GM12878 (cell line): ENCODE measurements around the gene CDC42BPB. TPM values are rescaled to one million over a fixed set of nuclear protein-coding genes. Genes with fewer than 3 reads are reported as not detected.

Experiments used
- ATAC-seq: fragments of 200-7000 bp; cut with Tn5 transposase; 3 replicates; pipeline ENCODE4 v1.9.1; 2020; ENCODE audit warnings: mild to moderate bottlenecking, moderate library complexity
- BruUV-seq: library from RNA; stranded (reverse); fragments of 400-500 nt; replicated peaks from 2 replicates; lab custom pipeline; 2021; lab: Mats Ljungman, UMichigan
- CTCF ChIA-PET: fragments of 300-600 bp; sonication (Branson Sonifier 250); formaldehyde crosslinking; extraction: SDS; loops from one replicate; lab custom pipeline; 2021; ENCODE audit warnings: inconsistent platforms; lab: Yijun Ruan, JAX
- POLR2A ChIA-PET: fragments of 350-600 bp; formaldehyde crosslinking; extraction: SDS; loops from one replicate; lab custom pipeline; 2021; ENCODE audit warnings: inconsistent platforms; lab: Charles Lee
- RAD21 ChIA-PET: fragments of 300-600 bp; sonication (Branson Sonifier 250); formaldehyde crosslinking; loops from one replicate; lab custom pipeline; 2023; ENCODE audit warnings: antibody characterized with exemption; ENCODE audit not compliant: unreplicated experiment; lab: Charles Lee
- SMC1A ChIA-PET: fragments of 300-600 bp; sonication (Branson Sonifier 250); formaldehyde crosslinking; loops from one replicate; lab custom pipeline; 2023; ENCODE audit not compliant: unreplicated experiment, uncharacterized antibody; lab: Charles Lee
- DNase-seq: peaks from one replicate; pipeline ENCODE4 v3.0.0-alpha.2; 2011; ENCODE audit warnings: low read depth, low spot score
- FAIRE-seq: peaks from 3 replicates; lab custom pipeline; 2011; peaks lifted over from hg19 to GRCh38; lab: Jason Lieb, UNC
- H2AFZ ChIP-seq: 2 replicates; pipeline ENCODE4 v1.6.0; 2011; ENCODE audit warnings: low read depth, low read length, control low read depth; ENCODE audit not compliant: control insufficient read depth
- H3K27ac ChIP-seq: 2 replicates; pipeline ENCODE4 v1.5.1; 2011; ENCODE audit warnings: control low read depth; ENCODE audit not compliant: control insufficient read depth, insufficient read depth
- H3K27me3 ChIP-seq, 2 experiments: replicated peaks in 1 of 2; 2 replicates each; pipeline versions ENCODE4 v1.6.0 to v1.6.1; 2011; ENCODE audit warnings: low read length in 1 of 2; ENCODE audit not compliant: control insufficient read depth in 2 of 2, insufficient read depth in 2 of 2
- H3K36me3 ChIP-seq, 2 experiments: 2 replicates each; pipeline ENCODE4 v1.5.1; 2011; ENCODE audit warnings: low read length in 1 of 2; ENCODE audit not compliant: control insufficient read depth in 2 of 2, insufficient read depth in 2 of 2
- H3K4me1 ChIP-seq: 2 replicates; pipeline ENCODE4 v1.6.1; 2011; ENCODE audit warnings: mild to moderate bottlenecking, low read length, moderate library complexity, mixed read lengths; ENCODE audit not compliant: control insufficient read depth, insufficient read depth
- H3K4me2 ChIP-seq: 2 replicates; pipeline ENCODE4 v1.6.0; 2011; ENCODE audit warnings: control low read depth; ENCODE audit not compliant: control insufficient read depth, insufficient read depth
- H3K4me3 ChIP-seq: fragments of 200-600 bp; sonication (generic); 2 replicates; pipeline ENCODE4 v1.5.1; 2016
- H3K79me2 ChIP-seq: 2 replicates; pipeline ENCODE4 v1.6.0; 2011; ENCODE audit warnings: low read length; ENCODE audit not compliant: control insufficient read depth, insufficient read depth
- H3K9ac ChIP-seq: 2 replicates; pipeline ENCODE4 v1.8.0; 2011; ENCODE audit warnings: low read length, control low read depth, mixed read lengths; ENCODE audit not compliant: control insufficient read depth, insufficient read depth
- H3K9me3 ChIP-seq: replicated peaks from 3 replicates; pipeline ENCODE4 v1.5.1; 2011; ENCODE audit warnings: mild to moderate bottlenecking, low read length; ENCODE audit not compliant: control insufficient read depth, insufficient read depth
- H4K20me1 ChIP-seq: 2 replicates; pipeline ENCODE4 v1.6.0; 2011; ENCODE audit not compliant: control insufficient read depth, insufficient read depth
- ASH2L ChIP-seq: fragments of 300-600, 200-600 bp; sonication (generic); IDR thresholded peaks from 2 replicates; pipeline ENCODE4 v1.6.1; 2017; ENCODE audit warnings: low read depth, mild to moderate bottlenecking, borderline replicate concordance
- BRCA1 ChIP-seq: IDR thresholded peaks from 2 replicates; pipeline ENCODE4 v1.6.1; 2011; ENCODE audit warnings: low read depth, low read length, improper control_type of control experiment
- CBX5 ChIP-seq: sonication (generic); IDR thresholded peaks from 2 replicates; pipeline ENCODE4 v1.6.1; 2016; ENCODE audit warnings: low read depth, moderate library complexity, mild to moderate bottlenecking, inconsistent platforms
- CHD2 ChIP-seq: IDR thresholded peaks from 2 replicates; pipeline ENCODE4 v1.6.1; 2011; ENCODE audit warnings: low read depth, low read length, improper control_type of control experiment, borderline replicate concordance
- EZH2 ChIP-seq: IDR thresholded peaks from 2 replicates; pipeline ENCODE4 v1.6.1; 2012; ENCODE audit warnings: low read depth, mild to moderate bottlenecking, control low read depth, inconsistent platforms, low read length, borderline replicate concordance; ENCODE audit not compliant: control insufficient read depth
- GATAD2B ChIP-seq: fragments of 450-650 bp; conservative IDR thresholded peaks from 2 replicates; pipeline ENCODE4 v1.6.1; 2017; ENCODE audit warnings: low read depth, mild to moderate bottlenecking, moderate library complexity
- IKZF1 ChIP-seq: fragments of 450-650 bp; conservative IDR thresholded peaks from 2 replicates; pipeline ENCODE4 v1.6.1; 2017; ENCODE audit warnings: antibody characterized with exemption, mild to moderate bottlenecking
- LARP7 ChIP-seq: fragments of 450-650 bp; IDR thresholded peaks from 2 replicates; pipeline ENCODE4 v1.6.1; 2017; ENCODE audit warnings: mild to moderate bottlenecking
- MTA2 ChIP-seq: fragments of 450-650 bp; IDR thresholded peaks from 2 replicates; pipeline ENCODE4 v1.6.1; 2016; ENCODE audit warnings: low read depth, mild to moderate bottlenecking, moderate library complexity
- MYB ChIP-seq: fragments of 150-350 bp; IDR thresholded peaks from 2 replicates; pipeline ENCODE4 v1.6.1; 2014; ENCODE audit warnings: mild to moderate bottlenecking, low read depth, low read length, borderline replicate concordance
- NR2C2 ChIP-seq: IDR thresholded peaks from 2 replicates; pipeline ENCODE4 v1.6.1; 2011; ENCODE audit warnings: borderline replicate concordance, low read depth; ENCODE audit not compliant: control insufficient read depth, insufficient read length
- POLR2A ChIP-seq: IDR thresholded peaks from 2 replicates; pipeline ENCODE4 v1.6.1; 2011; ENCODE audit warnings: low read depth, mild to moderate bottlenecking, low read length
- RELA ChIP-seq: fragments of 450-650 bp; IDR thresholded peaks from 2 replicates; pipeline ENCODE4 v1.8.0; 2014; ENCODE audit warnings: borderline replicate concordance; ENCODE audit not compliant: partially characterized antibody
- SREBF1 ChIP-seq: IDR thresholded peaks from 2 replicates; pipeline ENCODE4 v1.6.1; 2012; ENCODE audit warnings: mild to moderate bottlenecking, low read length
- ZBED1 ChIP-seq: IDR thresholded peaks from 2 replicates; pipeline ENCODE4 v1.6.1; 2016; ENCODE audit warnings: borderline replicate concordance
- WGBS: methylation state at CpG from one replicate; pipeline ENCODE4 v1.1.6; 2016; ENCODE audit warnings: low lambda C conversion rate; ENCODE audit not compliant: insufficient replicate concordance, insufficient coverage; ENCODE audit errors: missing lambda C conversion rate; 5-methylcytosine and 5-hydroxymethylcytosine counted together
- in situ Hi-C: fragments of 300-500 bp; cut with MboI; formaldehyde crosslinking; loops from 9 replicates; pipeline ENCODE4 v1.14.3; 2018; ENCODE audit warnings: mixed read lengths
- intact Hi-C: fragments of 100-400 bp; cut with micrococcal nuclease; formaldehyde crosslinking; loops from one replicate; pipeline ENCODE4 v1.14.2; 2022; ENCODE audit not compliant: unreplicated experiment
- polyA plus RNA-seq, 11 experiments: library from polyadenylated mRNA; depleted of rRNA in 4 of 11; unstranded in 6 of 11; stranded (reverse) in 5 of 11; fragments of >200 nt; fragmentation: Nextera tagmentation in 4 of 11; fragmentation: Illumina TruSeq in 1 of 11; extraction: Ambion mirVana in 4 of 11; extraction: Trizol in 1 of 11; gene quantifications; 1 replicate in 1 of 11; 2 replicates in 10 of 11; pipeline versions ENCODE4 v1.2.1 to v1.2.3, GENCODE V29; 2011 to 2016; ENCODE audit warnings: inconsistent platforms in 2 of 11, missing spikeins in 2 of 11, low read depth in 1 of 11
- total RNA-seq, 4 experiments: library from RNA; depleted of rRNA in 3 of 4; stranded (reverse); fragments of >200 nt in 3 of 4; fragmentation: Illumina TruSeq in 1 of 4; extraction: Trizol in 1 of 4; gene quantifications; 2 replicates each; pipeline versions ENCODE4 v1.2.1 to v1.2.3, GENCODE V29; 2013 to 2021
- TF ChIP-seq, protein P1 (sequence below): IDR thresholded peaks from 2 replicates; pipeline ENCODE4 v1.6.1; 2012; ENCODE audit warnings: low read depth, low read length, improper control_type of control experiment
- TF ChIP-seq, protein P2 (sequence below): fragments of 450-650 bp; IDR thresholded peaks from 2 replicates; pipeline ENCODE4 v1.6.1; 2014; ENCODE audit warnings: mild to moderate bottlenecking

Gene CDC42BPB
- total and polyA plus RNA-seq, 10 of the 15 experiments (the other 5 are each of a cell fraction or from before 2014, with no cell fraction given) = 0.42 to 22.1 (median 13.3) TPM

DNA sequence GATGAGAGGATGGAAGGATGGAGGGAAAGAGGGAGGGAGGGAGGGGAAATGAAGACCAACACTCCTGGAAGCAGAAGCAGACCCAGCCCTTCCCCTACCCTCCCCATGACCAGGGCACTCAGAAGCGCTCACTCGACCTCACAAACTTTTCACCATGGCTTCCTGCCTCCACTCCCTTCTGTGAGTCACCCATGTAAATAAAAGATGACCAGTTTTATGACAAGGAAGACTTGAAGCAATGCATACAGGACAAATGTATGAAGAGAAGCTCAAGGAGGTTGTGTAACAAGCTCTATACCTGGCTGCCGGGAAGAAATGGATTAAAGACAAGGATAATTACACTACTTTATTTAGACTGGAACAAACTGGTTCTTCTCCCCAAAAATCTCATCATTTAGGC, 63.8 kb downstream of the CDC42BPB start:
- H3K4me1 ChIP-seq = no peaks in the 10 kb centered on the region
- no peak overlapping the region for H3K4me3 ChIP-seq
- SMC1A ChIA-PET = no interaction called here
- FAIRE-seq (no peak), DNase-seq (no peak), ATAC-seq (no peak)
- TF ChIP-seq SREBF1 (no peak), MTA2 (no peak), ZBED1 (no peak), LARP7 (no peak), CBX5 (no peak), POLR2A (no peak), ASH2L (no peak), IKZF1 (no peak), RELA (no peak), EZH2 (no peak), NR2C2 (no peak), CHD2 (no peak), MYB (no peak), GATAD2B (no peak), BRCA1 (no peak)
- TF ChIP-seq, protein P1, sequence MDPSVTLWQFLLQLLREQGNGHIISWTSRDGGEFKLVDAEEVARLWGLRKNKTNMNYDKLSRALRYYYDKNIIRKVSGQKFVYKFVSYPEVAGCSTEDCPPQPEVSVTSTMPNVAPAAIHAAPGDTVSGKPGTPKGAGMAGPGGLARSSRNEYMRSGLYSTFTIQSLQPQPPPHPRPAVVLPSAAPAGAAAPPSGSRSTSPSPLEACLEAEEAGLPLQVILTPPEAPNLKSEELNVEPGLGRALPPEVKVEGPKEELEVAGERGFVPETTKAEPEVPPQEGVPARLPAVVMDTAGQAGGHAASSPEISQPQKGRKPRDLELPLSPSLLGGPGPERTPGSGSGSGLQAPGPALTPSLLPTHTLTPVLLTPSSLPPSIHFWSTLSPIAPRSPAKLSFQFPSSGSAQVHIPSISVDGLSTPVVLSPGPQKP = no peak
- TF ChIP-seq, protein P2, sequence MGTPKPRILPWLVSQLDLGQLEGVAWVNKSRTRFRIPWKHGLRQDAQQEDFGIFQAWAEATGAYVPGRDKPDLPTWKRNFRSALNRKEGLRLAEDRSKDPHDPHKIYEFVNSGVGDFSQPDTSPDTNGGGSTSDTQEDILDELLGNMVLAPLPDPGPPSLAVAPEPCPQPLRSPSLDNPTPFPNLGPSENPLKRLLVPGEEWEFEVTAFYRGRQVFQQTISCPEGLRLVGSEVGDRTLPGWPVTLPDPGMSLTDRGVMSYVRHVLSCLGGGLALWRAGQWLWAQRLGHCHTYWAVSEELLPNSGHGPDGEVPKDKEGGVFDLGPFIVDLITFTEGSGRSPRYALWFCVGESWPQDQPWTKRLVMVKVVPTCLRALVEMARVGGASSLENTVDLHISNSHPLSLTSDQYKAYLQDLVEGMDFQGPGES = no peak
- H3K9me3 ChIP-seq = peaks cover under 1% of the 10 kb centered on the region; the same call in 2 of the 3 replicates
- RAD21 ChIA-PET = no interaction called here
- H4K20me1 ChIP-seq = no peaks in the 10 kb centered on the region
- no peaks in the 10 kb centered on the region for H3K79me2 ChIP-seq
- no peaks in the 10 kb centered on the region for H3K27me3 ChIP-seq
- no peak overlapping the region for H2AFZ ChIP-seq
- POLR2A ChIA-PET = no interaction called here
- in situ Hi-C loops = no loop called here
- H3K27ac ChIP-seq = no peak overlapping the region
- CTCF ChIA-PET = no interaction called here
- no TSS peak for BruUV-seq
- peaks cover 6% of the 10 kb centered on the region in 2 experiments; a peak in 3 of 4 replicates for H3K36me3 ChIP-seq
- intact Hi-C loops = no loop called here
- H3K4me2 ChIP-seq = no peak overlapping the region
- 77% methylated on average over 3 of the region's 3 CpGs for WGBS
- no peak overlapping the region for H3K9ac ChIP-seq
